Measurements from ENCODE around the gene SPP2.

SPP2 gene

DNA sequence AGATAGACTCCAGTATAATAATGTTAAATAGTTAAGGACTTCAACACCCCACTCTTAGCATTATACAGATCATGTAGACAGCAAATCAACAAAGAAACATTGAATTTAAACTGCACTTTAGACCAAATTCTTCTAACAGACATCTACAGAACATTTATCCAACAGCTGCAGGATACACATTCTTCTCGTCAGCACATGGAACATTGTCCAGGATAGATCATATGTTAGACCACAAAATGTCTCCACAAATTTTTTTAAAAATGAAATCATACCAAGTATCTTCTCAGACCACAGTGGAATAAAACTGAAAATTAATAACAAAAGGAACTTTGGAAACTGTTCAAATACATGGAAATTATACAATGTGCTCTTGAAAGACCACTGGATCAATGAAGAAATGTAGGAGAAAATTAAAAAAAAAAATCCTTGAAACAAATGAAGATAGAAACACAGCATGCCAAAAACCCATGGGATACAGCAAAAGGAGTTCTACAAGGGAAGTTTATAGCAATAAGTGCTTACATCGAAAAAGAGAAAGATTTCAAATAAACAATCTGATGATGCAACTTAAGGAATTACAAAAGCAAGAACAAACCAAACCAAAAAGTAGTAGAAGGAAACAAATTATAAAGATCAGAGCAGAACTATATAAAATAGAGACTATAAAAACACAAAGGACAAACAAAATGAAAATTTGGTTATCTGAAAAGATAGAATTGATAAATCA, 12.3 kb upstream of the SPP2 start:
- no peak for DNase-seq (ENCODE audit: low spot score)

DNA sequence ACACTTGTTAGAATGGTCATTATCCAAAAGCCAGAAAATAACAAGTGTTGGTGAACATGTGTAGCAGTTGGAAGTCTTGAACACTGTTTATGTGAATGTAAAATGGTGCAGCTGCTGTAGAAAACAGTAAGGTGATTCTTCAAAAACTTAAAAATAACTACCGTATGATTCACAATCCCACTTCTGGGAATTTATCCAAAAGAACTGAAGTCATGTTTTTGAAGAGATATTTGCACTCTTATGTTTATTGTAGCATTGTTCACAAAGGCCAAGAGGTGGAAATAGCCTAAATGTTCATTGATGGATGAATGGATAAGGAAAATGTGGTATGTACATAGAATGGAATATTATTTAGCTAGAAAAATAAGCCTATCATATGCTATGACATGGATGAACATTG, 6.3 kb upstream of the SPP2 start:
- no peak for DNase-seq (ENCODE audit: low spot score)

DNA sequence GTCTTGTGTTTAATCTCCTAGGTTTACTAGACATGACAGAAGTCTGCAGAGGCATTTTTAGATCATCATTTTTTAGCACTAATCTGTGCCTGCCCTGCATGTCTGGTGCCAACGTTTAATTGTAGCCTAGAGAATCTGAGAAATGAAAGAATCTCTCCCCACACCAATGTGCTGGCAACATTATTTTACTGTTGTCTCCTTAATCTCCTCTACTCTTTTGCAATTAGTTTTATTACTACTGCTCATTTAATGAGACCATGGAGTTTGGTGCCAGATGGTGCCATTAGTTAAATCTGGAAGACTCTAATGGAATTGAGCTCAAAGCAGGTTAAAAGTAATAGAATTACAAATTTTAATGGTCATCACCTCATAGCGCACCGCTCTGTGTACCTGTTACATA, 4.0 kb upstream of the SPP2 start:
- DNase-seq (ENCODE audit: low spot score) = no peak

DNA sequence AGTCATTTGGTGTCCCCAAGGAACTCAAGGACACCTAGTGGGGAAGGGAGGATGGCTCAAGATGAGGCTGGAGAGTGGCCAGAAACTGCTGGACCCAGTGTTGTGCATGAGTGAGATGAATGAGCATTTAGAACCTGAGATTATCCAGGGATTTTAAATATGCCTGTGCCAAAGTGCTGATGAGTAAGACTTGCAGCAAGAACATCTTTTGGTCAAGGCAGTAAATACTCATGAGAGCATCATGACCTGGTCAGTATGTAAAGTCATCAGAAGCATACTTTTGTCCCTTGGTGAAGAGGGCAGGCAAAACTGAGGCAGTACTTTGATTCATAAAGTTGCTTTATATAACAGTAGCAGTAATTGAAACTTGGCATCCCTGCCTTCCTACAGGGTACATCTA, 3.1 kb upstream of the SPP2 start:
- no peak for DNase-seq (ENCODE audit: low spot score)

DNA sequence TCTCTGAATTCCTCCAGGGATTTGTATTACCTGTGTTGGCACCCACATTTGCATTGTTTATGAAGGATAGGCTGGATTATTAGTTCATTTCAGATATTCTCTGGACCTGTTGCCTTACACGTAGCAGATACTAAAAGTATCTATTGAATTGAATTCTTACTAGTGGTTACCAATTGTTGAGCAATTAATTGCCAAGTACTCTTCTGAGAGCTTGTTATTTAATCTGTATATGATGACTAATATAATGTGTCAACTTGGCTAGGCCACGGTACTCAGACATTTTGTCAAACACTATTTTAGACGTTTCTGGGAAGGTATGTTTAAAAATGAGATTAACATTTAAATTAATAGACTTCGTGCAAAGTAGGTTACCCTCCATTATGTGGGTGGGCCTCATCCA, 2.5 kb upstream of the SPP2 start:
- DNase-seq (ENCODE audit: low spot score) = no peak

DNA sequence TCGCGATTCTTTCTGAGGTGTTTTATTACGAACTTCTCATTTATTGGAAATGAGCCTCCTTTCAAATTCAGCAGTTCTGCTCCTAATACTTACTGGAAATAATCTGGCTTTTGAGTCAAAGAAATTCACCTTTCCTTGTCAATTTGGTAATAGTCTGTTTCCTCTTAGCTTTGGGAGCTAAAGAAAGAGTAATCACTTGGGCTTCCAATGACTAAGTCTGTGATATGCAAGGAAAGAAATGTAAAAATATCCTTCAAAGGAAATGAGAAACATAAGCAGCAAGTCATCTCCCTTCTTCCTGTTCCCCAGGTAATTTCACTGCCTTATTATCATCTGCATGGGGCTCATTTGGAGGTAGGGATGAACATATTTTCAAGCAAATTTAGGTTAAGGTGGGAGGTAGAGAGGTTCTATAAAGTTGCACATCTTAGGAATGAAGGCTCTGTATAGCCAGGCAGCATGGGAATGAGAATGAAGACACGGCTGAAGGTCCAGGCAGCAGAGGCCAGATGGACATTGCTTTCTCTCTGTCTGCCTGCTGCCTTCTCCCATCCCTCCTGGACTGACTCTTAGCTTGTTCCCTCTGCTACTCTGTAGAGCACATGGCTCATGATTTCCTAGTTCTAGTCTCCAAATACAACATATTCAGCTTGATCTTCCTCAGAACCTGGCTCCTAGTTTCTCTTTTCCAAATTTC, 1.0 kb downstream of the SPP2 start:
- no peak for DNase-seq (ENCODE audit: low spot score)

DNA sequence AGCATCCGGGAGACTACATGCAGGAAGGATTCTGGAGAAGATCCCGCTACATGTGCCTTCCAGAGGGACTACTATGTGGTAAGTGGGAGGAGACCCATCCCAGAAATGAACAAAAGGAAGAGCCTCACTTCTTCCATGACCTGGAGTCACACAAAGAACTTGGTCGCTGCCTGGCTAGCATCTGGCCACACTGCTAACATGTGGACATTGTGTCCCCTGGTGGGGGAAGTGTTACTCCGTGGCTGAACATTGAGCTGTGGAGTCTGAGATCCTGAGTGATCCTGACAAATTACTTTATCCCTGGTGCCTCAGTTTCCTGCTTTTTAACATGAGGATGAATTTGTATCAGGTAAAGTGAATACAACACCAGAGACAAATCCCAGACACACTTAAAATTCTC, 8.4 kb downstream of the SPP2 start:
- no peak for DNase-seq (ENCODE audit: low spot score)

DNA sequence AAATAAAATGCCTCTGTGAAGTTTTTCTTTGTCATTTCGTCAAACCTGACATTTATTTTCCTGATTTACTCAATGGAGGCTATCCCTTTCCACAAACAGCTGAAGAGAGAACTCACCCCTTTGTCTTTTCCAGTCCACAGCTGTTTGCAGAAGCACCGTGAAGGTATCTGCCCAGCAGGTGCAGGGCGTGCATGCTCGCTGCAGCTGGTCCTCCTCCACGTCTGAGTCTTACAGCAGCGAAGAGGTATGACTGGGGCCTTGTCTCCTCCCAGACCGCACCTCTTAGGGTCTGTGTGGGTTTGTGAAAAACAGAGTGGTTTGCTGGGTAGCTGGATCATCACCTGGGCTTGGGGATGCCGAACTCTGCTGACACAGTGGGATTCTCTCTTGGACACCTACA, 9.7 kb downstream of the SPP2 start:
- DNase-seq (ENCODE audit: low spot score) = no peak

DNA sequence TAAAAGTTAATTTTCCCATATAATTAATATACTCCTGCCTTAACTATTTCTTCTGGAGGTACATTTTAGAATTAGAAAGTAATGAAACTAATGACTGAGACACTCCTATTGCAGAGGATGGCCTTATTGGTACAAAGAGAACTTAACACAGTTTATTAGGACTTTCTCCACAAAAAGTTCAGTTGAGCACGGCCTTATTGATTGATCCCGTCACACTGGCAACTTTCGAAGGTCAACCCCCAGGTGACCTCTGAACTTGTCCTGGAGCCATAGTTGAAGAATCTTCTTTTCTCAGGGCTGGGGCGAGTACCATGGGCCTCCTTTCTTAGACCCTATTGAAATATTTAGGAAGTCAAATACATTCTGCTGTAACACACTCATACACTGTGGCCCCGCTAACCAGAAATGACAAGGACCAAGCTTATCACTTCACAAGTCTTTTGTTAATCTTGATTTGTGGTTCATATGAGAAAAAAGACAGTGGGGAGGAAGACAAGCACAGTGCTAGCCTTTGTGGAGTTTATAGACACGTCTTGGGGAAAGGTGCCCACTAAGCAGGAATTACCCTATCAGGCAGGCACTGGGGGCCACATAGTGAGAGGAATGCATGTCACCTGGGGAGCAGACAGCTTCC, 11.2 kb downstream of the SPP2 start:
- no peak for DNase-seq (ENCODE audit: low spot score)

DNA sequence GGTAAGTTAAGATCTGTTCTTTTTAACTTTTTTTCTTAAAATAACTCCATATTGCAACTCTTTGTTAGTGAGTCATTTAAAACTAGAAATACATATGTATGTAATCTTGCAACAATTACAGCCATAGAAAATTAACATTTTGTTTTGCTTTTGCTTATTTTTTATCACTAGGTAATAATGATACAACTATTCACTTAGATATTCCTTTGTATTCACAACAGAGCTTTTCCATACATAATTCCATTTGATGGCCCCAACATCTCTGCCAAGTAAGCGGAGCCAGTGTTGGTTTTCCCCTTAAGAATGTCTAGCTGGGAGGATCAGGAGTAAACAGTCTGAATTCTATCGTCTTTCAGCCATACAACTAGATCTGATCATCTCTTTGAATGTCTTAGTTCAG, 16.1 kb downstream of the SPP2 start:
- no peak for DNase-seq (ENCODE audit: low spot score)

DNA sequence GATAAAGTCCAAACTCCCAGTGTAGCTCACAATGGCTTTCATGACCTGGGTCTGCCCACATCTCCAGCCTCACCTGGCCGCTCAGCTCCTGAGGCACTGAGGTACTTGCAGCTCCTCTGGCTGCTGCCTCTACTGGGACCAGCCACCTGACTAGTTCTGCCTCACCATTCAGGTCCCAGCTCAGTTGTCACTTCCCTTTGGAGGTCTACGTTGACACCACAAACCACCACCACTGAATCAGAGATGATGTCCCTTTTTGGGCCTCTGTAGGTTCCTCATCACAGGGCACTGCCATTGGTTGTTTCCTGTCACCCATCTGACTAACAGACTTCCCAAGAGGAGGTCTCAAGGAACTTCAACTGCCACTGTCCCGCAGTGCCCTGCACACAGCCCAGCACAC, 21.2 kb downstream of the SPP2 start:
- DNase-seq (ENCODE audit: low spot score) = no peak

DNA sequence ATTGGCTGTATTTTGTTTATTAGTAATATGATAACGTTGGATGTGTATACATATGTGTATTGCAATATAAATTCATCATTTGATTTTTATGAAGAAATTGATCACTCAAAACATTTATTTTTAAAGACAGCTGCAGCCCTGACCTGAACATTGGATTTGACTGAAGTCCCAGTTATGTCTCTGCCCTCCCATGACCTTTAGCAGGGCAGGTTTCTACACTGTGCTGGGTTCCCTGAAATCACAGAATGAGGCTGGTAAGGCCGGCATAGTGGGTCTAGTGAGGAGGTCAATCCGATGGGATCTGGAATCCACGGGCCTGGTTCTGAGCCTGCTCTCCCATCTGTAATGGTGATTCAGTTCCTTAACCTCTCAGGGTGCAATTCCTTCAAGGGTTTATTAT, 22.0 kb downstream of the SPP2 start:
- no peak for DNase-seq (ENCODE audit: low spot score)

DNA sequence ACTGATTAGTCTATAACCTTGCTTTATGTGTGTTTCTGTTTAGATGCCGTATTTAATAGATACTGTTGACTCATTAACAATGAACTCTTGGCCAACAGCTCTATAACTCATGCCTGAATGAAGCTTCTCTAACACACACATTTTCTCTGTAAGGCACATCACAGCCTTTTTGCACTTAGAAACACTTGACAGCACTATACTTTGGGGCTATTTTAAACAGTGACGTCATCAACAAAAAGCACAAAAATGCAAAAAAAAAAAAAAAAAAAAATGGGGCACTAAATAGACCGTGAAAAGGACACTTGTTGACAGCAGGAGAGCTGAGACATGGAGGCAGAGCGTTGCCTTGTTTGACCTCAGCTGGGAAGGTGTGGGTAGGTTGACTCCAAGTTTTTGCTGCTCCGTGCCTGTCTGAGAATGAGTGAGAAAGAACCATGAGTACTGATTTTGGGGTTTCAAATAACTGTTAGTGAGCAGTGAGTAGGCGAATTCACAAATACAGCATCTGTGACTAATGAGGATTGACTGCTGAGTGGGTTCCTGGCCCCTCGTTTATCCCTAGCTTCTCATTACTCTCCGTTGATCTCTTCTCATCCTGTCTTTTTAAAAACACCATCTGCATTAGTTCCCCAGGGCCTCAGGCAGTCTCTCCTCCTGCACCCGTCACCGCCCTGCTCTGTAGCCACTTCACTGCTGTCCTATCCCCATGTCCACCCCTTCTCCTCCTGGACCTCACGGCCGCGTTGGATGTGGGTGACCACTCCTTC, 24.4 kb downstream of the SPP2 start:
- no peak for DNase-seq (ENCODE audit: low spot score)

DNA sequence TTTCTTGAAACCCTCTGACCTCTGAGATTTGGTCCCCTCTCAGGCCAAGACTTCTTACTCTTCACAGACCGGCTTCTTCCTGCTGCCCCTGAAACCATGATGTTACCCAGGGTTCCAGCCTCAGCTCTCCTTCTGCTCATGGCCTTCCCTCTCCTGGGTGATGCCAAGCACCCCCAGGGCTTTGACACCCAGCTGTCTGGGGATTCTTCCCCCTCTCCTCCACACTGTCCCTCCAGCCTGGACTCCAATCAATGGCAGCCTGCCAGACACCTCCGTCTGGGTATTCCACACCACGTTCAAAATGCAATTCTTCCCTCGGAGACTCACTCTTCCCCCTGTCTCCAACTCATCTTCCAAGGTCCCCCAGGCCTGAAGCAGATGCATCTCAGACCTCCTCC, 25.0 kb downstream of the SPP2 start:
- no peak for DNase-seq (ENCODE audit: low spot score)

DNA sequence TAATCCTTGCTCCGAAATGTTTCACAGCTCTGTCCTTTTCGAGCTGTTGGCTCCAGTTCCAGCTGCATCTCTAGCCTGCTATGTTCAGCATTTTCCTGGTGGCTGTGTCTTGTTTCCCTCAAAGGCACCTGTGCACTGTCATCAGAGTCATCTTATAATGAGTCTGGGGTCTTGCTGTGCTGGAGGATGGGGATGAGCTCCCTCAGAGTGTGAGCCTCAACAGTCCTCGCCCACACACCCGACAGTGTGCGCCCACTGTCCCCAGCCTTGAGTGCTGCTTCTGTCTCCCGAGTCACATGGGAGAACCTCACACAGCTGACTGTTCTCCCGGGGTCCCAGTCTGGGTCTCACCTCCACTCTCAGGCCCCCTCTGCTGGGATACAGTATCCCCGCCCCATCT, 25.4 kb downstream of the SPP2 start:
- DNase-seq (ENCODE audit: low spot score) = no peak

DNA sequence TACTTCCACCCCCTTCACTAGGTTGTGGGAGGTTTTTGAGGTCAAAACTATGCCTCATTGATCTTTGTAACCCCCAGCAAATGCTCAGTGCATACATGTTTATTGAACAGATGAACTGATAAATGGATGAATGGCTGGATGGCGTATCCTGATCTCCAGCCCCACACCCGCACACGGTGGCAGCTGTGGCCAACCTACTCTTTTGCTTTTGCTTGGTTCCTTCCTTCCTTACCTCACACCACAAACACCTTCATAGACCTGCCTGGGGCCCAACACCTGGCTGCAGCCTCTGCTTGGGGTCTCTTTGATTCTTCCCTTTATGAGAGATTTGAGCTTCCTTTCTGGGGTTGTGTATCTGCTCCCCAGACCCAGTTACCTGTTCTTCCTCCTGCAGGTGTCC, 25.9 kb downstream of the SPP2 start:
- DNase-seq (ENCODE audit: low spot score) = no peak

DNA sequence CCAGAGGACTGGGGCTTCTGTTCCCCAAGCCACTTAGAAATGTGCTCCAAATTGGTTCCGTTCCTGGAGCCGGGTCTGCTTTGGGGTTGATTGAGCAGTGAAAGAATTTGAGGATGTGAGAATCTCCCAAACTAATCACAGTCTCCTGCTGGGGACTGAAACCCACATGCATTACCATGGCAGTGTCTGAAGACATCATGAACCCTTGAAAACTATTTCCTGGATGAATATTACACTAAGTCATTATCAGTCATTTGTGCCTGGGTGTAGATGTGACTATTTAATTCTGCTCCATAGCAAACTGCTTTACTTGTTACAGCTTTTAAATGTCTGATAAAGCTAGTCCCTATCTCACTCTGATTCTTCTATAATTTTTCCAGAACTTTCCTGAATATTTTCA, 27.6 kb downstream of the SPP2 start:
- no peak for DNase-seq (ENCODE audit: low spot score)

DNA sequence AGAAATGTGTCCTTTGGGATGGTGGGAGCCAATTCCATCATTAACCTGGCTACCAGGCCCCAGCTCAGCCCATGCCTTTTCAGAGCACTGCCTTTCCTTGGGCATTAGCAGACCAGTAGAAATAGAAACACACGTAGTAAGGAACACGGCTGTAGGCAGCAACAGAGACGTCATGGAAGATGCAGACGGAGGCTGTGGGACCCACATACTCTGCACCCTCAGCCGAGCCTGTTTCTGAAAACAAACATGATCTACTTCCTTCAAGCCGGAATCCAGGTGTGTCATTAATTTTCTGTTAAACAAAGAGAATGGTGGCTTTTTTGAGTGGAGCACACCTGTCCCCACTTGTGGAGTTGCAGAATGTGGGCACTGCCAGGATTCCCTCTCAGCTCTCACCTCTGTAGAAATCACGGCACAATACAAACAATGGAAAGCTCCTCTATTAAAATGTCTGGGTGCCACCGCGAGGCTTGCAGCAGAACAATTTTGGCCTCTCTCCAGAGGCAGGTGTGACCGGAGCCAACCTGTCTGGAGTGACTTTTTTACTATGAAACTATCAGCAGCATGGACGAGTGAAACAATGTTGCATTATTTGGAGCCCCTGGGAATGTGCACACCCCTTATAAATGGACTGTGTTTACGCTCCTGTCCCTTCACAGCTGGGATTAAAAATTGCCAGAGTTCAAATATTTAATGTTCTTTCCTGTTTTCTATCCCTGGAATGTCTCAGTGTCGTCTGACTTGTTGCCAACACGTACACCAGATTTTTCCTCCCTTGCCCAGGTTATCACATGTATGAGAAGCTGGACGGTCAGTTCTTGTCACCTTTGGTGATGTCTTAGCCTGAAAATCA, 31.7 kb downstream of the SPP2 start:
- DNase-seq (ENCODE audit: low spot score) = no peak

DNA sequence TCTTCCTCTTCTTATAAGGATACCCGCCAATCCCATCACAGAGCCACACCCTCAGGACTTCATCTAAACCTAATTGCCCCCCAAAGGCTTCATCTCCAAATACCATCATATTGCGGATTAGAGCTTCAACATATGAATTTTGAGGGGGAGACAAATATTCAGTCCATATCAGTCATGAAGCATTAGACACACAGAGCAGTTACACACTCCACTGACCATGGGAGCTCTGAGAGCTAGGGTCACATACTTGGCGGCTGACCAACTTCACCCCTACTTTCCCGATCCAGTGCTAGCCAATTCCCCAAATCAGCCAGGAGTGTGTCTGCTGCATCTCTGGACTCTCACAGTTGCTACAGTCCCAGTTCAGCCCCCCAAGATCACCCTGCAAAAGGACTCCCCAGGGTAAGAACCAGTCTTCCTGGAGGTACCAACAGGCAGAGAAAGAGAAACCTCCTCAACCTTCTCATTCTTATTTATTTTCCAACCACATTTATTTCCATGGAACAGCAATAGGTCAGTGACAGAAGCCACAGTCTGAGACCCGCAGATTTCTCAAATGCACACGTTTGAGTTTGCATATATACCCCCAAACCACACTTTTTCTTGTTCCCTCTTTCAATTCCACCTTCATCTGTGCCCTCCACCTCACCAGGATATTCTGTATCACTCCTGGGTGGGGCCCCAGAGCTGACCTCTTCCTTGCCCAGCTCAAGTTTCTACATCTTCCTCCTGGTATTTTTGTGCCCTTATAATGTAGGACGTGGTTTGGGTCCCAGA, 33.3 kb downstream of the SPP2 start:
- DNase-seq (ENCODE audit: low spot score) = no peak

DNA sequence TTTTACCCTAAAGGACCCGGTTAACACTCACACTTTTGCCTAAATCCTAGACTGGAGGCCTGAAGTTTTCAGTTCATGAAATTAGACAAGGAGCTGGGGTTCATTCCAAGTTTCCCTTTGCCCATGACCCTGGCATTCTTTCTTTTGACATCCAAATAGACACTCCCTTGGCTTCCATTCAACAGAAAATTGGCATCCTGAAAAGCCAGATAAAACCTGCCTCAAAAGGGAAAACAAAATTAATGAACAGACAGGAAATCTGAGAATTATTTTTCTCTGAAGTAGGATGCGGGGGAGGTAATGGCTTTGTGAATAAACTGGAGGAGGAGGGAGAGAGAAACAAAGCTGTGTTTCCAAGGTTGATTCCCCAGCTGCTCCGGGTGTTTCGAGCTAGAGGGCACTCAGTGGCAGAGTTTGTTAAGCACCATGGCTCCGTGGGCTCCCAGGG, 41.0 kb downstream of the SPP2 start:
- no peak for DNase-seq (ENCODE audit: low spot score)

DNA sequence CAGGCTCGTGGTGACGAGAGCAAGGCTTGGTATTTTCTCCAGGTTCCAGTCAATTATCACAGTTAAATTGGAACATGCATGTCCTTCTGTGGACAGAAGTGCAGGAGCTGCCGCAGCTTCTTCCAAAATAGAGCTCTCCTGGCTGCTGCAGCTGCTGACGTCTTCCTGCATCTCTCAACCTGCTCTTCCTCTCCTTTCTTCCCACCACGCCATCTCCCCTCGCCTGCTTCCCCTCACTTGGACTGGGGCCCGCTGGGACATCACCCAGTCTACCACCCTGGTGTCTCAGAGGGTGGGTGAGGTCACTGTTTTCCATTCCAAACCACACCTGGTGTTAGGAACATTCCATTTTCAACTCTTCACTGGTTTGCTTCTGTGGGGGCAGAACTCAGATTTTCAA, 41.4 kb downstream of the SPP2 start:
- no peak for DNase-seq (ENCODE audit: low spot score)
